ENCODE measurements around the gene PTGES3L.

- TF ChIP-seq EZH2 (IDR thresholded peaks at IDR 0.05; ENCODE audit: insufficient read depth, poor library complexity, severe bottlenecking): no peak
- no peak for TF ChIP-seq EZH2phosphoT487 (IDR thresholded peaks at IDR 0.05; ENCODE audit: insufficient read depth, low read depth)
Observed at GRCh38 chr17:43025290-43025657, 45.4 kb upstream of the PTGES3L start.

Data from GM23248 (cell line).